HG03108 (cell line): ENCODE data around the gene PEAK1.
"Not testable (repeated sequence)": the region's sequence is repeated elsewhere in the genome, so short reads cannot be mapped to it uniquely, and the experiment has no call there.

Source experiments
- ATAC-seq: cut with Tn5 transposase; IDR thresholded peaks from one replicate; pipeline ENCODE4 v1.9.1; 2021; ENCODE audit warnings: moderate library complexity; ENCODE audit not compliant: unreplicated experiment

The PEAK1 gene

DNA sequence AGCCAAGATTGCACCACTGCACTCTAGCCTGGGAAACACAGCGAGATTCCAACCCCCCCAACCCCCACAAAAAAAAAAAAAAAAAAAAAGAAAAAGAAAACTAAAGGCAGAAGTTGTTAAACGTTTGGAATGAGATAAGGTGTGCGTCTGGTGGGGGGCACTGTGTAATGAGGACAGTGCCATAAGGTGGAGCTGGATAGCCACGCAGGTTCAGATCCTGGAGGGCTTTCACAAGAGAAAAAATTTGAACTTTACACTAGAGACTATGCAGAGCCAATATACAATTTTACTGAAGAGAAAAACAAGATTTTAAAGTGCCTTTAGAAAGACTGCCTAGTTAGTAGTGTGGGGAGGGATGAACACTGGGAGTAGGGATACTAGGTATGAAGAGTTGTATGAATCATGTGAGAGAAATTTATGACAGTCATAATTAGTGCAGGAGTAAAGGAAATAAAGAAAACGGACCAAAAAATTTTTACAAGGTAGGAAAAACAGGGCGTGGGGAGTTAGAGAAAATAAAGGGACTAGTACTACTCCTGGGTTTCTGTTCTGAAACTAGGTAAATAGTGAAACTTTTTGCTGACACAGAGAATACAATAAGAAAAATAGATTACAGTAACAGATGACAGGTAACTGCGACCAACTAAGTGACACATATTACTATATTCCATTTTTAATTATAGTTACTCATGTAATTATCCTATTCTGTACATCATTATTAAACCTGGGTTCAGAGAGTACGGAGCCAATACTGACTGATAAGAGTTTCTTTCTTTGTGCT, 108.1 kb downstream of the PEAK1 start:
- no peak for ATAC-seq

DNA sequence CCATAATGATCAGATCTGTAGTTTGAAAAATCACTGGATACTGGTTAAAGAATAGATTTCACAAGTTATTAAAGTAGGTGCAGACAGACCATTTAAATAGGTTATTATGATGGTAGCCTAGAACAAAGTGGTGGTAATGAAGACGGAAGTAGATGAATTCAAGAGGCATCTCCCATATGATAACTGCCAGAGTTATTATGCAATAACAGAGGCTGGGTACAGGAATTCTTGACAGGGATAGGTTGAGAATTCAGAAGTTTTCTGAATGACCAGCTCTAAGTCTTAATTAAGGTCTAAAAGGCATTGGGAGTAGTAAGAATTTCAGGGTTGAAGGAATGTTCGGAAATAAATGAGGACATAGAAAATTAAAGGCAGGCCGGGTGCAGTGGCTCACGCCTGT, 108.9 kb downstream of the PEAK1 start:
- no peak for ATAC-seq

DNA sequence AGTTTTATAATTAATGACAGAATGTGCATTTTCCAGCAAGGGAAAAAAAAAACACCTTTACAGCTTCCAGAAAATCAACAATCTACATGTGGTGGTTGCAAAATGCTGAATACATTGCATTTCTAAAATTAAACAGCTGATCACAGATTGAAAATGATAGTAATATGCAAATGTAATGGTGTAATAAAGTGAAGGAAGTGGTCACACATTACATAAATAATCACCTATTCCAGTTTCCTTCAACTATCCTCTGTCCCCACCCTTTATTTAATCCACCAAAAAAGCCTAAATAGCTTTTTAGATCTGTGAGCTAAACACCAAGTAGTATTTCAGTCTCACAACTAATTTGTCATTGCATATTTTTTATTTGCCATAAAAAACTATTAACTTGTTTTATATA, 110.5 kb downstream of the PEAK1 start:
- ATAC-seq = no peak

DNA sequence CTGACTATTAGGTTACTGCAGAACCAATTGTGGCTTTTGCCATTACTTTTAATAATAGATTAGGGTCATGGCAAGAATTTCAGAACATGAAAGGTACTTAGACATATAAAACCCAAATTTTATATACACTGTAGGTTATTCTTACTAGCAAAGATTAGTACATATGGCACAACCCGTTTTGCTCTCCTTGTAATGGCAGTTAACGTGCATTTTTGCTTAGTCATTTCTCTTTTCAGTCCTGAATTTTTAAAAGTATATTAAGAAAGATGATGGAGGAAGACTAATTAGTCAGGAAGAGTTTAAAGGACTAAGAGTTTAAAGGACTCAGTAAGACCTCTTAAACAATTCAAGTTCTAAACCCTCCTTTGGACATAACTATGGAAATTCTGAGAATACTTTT, 114.0 kb downstream of the PEAK1 start:
- no peak for ATAC-seq

DNA sequence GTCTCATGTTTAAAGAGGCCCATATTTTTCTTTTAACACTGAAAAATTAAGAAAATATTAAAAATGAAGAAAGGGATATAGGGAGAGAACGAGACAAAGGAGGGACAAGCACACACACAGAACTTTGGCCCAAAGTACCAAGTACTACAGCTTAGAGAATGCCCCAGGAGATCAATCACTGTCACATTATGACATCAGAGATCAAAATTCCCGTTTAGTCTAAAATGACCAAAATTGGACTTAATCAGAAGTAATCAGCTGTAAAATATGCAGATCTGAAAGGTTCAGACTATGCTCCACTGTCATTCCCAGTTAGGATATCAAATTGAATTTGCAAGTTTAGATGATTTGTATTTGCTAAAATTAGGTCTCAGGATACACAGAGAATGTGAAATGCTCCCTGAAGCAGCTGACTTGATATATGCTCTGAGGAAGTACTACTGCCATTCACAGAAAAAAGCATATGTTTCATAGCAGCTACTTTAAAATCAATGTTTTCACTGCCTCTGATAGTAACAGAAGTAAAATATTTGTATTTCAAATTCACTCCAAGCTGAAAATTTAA, 123.0 kb downstream of the PEAK1 start:
- no peak for ATAC-seq

DNA sequence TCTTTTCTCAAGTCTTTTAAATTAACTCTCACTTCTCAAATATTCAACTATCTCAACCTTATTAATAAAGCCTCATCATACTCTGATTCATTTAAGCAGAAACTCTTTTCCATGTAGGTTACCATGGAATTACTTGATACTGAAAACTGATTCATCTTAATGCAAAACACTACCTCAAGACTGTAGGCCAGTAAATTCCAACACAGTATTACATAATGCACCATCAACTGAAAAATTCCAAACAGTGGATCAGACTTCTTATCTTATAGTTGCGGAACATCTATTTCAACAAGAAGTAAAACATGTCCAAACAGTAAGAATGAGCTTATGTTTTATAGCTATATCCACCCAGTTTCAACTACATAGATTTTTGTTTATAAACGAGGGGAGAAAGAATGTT, 124.5 kb downstream of the PEAK1 start:
- ATAC-seq = no peak

DNA sequence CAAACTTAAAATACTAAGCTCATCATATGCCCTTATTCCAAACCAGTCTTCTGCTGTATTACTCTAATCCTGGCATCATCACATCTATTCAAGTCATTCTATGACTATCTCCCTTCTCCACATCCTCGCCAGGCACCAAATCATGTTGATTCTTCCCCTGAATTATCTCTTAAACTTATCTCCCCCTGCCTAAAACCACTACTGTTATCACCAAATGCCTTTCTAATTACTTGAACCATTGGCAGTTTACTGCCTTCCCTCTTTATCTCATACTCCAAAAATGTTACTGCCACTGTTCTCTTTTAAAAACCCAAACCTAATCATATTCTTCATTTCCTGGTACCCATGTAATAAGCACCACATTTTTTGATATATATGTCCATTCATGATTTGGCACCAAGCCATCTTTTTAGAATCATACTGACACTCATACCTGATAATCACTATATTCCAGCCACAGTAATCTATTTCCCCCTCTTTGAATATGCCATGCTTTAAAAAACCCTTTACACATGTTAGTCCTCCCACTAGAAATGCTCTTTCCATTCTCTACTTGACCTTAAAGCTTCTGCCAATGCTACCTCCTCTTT, 126.8 kb downstream of the PEAK1 start:
- ATAC-seq = no peak

DNA sequence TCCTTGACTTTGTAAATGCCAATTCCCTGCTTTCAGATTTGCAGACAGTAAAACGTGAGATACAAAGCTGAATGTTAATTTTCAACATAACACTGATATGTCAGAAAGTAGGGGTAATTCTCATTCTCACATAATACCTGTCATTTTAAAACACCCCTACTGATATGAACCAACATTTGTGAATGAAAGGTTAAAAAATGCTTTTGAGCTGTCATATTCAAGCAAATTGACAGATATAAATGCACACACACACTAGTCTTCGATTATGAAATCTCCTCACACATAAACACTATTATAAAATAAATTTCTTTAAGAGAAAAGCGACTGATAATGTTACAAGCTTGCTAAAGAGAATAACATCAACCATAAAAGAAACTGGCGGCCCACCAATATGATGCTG, 128.8 kb downstream of the PEAK1 start:
- no peak for ATAC-seq

DNA sequence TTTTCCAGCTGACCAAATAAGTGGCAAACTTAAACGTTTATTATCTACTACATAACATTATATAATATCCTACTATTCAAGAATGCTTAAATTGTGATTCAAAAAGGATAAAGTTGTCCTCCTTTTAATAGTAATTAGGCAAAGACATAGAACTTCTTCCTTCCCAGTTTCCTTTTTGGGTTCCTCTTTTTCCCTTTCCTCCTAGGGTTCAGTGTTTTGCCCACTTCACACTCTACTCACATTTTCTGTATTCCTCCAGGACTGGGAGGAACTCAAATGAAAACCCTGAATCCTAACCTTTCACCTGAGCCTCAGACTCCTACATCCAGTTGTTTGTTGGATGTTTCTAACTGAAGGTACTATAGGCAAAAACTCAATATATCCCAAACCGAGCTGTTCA, 132.5 kb downstream of the PEAK1 start:
- no peak for ATAC-seq

DNA sequence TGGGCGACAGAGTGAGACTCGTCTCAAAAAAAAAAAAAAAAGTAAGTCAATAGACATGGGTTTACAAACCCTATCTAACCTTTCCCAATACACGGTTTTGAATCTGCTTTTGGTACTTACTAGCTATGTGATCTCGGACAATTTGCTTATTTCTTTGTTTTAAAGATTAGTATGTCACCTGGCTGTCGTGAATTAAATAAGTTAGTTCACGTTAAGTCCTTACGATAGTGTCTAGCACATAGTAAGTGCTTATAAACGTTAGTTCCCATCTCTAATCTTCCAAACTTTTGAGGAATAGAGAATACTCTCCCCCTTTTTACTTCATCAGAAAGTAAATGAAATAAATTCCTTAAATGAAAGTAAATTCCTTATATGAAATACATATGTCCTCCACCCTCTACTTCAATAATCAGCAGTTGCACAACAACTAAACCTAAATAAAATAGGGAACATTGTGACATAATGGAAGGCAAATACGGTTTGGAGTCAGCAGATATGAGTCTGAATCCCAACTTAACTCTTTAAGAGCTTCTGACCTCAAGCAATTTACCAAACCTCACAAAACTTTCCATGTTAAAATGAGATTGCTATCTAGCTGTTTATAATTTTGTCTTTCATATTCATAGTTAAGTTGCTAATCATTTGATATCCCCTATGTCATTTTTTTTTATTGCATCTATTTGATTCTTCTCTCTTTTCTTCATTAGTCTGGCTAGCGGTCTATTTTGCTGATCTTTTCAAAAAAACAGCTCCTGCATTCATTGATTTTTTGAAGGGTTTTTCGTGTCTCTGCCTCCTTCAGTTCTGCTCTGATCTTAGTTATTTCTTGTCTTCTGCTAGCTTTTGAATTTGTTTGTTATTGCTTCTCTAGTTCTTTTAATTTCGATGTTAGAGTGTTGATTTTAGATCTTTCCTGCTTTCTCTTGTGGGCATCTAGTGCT, 134.6 kb downstream of the PEAK1 start:
- no peak for ATAC-seq

DNA sequence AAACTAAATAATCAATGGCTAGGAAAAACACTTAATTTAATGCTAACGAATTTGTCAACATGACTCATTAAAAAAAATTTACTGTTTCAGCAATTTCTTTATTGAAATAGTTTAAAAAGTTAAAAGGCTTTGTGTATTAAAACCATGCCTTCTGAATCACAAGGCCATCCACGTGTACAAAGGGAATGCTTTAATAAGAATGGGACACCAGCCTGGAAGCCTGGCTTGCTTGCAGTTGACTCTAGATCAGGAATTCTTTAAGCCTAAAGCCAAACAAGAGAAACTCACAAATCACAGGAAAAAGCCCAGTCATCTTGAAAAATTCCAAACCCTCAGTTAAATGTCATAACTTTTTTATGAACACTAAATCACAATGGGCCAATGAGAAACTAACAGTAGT, 137.6 kb downstream of the PEAK1 start:
- ATAC-seq = no peak

DNA sequence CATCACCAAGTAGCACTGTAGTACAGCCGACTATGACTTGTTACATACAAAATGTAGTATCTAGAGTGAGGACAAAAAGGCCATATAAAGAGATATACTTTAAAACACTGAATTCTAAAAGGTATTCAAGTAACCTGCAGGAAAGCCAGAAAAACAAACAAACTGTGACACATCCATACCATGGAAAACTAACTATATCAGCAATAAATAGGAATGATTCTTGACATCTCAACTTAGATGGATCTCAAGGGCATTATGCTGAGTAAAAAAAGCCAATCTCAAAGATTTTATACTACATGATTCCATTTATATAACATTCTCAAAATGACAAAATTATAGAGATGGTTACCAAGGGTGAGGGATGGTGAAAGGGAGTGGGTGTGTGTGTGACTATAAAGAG, 143.0 kb downstream of the PEAK1 start:
- no peak for ATAC-seq

DNA sequence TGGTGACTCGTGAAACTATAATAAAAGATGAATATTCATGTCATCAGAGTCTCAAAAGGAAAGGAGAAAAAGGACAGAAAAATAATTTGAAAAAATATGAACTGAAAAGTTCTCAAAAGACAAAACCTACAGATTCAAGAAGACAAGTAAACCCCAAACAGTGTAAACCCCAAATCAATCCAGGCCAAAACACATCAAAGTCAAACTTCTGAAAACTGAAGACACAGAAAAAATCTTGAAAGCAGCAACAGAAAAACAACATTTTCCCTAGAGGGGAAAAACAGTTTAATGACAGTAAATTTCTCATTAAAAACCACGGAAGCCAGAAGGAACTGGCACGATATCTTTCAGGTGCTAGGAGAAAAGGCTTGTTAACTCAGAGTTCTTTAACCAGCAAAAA, 143.8 kb downstream of the PEAK1 start:
- no peak for ATAC-seq

DNA sequence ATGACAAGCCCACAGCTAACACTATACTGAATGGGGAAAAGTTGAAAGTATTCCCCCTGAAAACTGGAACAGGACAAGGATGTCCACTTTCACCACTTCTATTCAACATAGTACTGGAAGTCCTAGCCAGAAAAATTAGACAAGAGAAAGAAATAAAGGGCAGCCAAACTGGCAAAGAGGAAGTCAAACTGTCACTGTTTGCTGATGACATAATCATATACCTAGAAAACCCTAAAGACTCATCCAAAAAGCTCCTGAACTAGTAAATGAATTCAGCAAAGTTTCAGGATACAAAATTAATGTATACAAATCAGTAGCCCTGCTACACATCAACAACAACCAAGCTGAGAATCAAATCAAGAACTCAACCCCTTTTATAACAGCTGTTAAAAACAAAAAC, 146.8 kb downstream of the PEAK1 start:
- ATAC-seq = not testable (repeated sequence)

DNA sequence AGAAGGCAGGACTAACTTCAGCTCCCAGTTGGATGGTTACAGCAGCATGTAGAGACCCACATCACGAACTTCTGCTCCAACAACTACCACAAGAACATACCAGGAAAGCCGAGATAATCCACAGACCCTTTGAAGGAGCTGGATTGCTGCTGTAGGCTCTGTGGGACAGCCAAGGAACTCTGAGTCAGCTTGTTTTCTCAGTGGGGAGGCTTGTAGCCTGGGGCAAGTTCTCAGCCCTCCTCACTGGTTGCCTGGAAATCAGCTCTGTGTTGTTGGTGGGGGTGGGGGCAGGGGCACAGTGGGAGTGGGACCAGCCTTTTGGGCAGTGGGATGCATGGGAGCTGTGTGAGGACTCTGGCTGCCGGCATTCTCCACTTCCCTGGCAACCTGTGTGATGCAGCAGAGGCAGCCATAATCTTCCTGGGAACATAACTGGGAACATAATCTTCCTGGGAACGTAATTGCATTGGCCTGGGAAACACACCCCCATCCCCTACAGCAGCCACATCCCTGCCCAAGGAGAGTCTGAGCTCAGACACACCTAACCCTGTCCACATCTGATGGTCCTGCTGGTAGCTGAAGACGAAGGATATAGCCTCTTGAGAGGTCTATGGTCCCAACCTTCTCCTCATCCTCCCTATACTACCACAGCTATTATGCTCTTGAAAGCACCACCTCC, 153.1 kb downstream of the PEAK1 start:
- ATAC-seq = no peak

DNA sequence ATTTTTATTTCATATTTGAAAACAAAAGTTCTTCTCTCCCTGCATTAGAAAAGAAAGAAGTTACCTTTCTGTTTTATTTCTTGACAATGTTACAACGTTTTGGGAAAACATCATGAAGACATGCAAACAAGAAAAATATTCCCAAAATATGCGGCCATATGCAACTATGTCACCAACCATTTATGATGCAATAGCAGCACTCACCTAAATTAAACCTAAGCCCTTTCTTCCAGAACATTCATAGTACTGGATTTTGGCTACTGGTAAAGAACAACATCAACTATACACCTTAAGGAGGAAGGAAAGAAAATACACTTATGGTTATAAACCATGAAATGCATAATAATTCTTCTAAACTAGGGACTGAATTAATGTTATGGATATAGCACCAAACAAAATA, 164.5 kb downstream of the PEAK1 start:
- ATAC-seq = no peak

DNA sequence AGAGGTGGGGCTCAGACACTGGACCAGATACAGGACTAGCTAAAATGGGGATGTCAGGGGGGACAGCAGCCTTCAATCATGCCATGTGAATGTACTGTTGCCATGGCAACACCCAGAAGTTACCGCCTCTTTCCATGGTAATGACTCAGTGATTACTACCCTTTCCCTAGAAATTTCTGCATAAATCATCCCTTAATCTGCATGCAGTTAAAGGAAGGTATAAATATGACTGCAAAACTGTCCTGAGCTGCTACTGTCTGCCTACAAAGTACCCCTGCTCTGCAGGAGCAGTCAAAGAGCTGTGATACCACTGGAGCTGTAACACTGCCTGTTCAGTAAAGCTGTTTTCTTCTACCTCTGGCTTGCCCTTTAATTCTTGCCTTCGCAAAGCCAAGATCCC, 168.2 kb downstream of the PEAK1 start:
- no peak for ATAC-seq

DNA sequence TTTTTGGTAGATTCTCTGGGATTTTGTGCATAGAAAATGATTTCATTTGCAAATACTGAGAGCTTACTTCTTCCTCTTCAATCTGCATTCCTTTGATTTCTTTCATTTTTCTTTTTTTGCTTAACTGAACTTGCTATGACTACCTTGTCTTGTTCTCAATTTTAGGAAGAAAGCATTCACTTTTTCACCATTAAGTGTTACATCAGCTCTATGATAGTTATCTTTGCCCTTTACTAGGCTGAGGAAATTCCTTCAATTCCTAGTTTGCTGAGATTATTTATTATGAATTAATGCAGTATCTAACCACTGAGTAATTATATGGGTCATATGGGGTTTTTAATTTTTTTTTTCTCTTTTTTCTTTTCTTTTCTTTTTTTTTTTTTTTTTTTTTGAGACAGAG, 172.8 kb downstream of the PEAK1 start:
- no peak for ATAC-seq

DNA sequence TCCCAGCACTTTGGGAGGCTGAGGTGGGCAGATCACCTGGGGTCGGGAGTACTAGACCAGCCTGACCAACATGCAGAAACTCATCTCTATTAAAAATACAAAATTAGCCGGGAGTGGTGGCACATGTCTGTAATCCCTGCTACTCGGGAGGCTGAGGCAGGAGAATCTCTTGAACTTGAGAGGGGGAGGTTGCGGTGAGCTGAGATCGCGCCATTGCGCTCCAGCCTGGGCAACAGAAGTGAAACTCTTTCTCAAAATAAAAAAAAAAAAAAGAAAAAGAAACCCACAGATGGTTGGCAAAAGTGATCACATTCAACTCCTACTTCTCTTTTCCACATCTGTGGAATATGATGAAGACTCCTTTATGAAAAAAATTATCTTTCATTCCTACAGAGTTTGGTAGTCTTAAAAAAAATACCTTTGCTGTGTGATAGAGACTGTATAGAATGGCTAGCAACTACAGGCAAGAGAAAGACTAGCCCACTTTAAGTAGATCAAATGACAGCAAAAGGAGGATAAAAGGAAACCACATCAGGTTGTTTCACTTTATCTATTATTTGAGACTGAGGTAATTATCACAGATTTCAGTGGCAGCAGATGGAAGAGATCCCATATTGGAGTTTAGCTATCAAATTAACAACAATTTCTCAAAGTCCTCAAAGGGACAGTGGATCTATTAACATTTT, 176.0 kb downstream of the PEAK1 start:
- no peak for ATAC-seq

DNA sequence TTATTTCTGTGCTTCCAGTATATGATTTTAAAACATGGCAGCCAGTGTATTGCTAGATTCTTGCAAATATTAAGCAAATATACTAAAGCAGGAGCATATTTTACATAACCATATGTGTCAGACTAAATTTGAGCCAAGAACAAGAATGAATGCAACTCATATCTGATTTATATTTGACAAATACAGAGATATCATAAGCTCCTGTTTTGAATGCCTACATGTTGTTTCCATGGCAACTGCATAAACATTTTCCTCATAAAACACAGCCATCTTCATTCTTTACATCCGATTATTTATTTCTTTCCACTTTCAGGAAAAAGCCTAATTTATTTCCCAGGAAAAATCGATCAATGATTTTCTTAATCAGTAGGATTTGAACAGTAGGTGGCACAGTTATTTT, 176.8 kb downstream of the PEAK1 start:
- no peak for ATAC-seq
